Hepatocyte (in vitro differentiated cells): Measurements from ENCODE around the gene RFTN1.

Experiments
- CTCF ChIP-seq: fragments of 200-600 bp; sonication (generic); IDR thresholded peaks from 2 replicates; pipeline ENCODE4 v1.5.1; 2016; ENCODE audit warnings: antibody characterized with exemption, mild to moderate bottlenecking; ENCODE audit not compliant: poor library complexity
- EZH2phosphoT487 ChIP-seq: fragments of 200-600 bp; sonication (generic); IDR thresholded peaks from one replicate; pipeline ENCODE4 v1.6.1; 2018; ENCODE audit warnings: antibody characterized with exemption, mild to moderate bottlenecking, low read depth, moderate library complexity; ENCODE audit not compliant: unreplicated experiment, severe bottlenecking

GRCh38 chr3:16346413-16347081, 167.0 kb downstream of the RFTN1 start:
- TF ChIP-seq CTCF, result no peak
- TF ChIP-seq EZH2phosphoT487, result no peak
